Astrocyte (in vitro differentiated cells and primary cell): Measurements from ENCODE around the gene KIF27. TPM values are rescaled to one million over a fixed set of nuclear protein-coding genes. Genes with fewer than 3 reads are reported as not detected.

Experiments used
- DNase-seq: peaks from one replicate; pipeline ENCODE4 v3.0.0-alpha.2; 2010; ENCODE audit warnings: low read depth
- FAIRE-seq: peaks from 2 replicates; lab custom pipeline; 2011; peaks lifted over from hg19 to GRCh38; lab: Jason Lieb, UNC
- H2AFZ ChIP-seq: 2 replicates; pipeline ENCODE4 v1.6.0; 2012; ENCODE audit warnings: low read depth, low read length, inconsistent platforms
- H3K27ac ChIP-seq: 2 replicates; pipeline ENCODE4 v1.5.1; 2011; ENCODE audit warnings: low read depth, low read length, inconsistent platforms
- H3K27me3 ChIP-seq: 2 replicates; pipeline ENCODE4 v1.6.0; 2011; ENCODE audit warnings: low read length, inconsistent platforms; ENCODE audit not compliant: insufficient read depth
- H3K36me3 ChIP-seq: 2 replicates; pipeline ENCODE4 v1.5.1; 2011; ENCODE audit warnings: low read length, inconsistent platforms; ENCODE audit not compliant: insufficient read depth
- H3K4me1 ChIP-seq: 2 replicates; pipeline ENCODE4 v1.5.1; 2011; ENCODE audit warnings: low read length, inconsistent platforms; ENCODE audit not compliant: insufficient read depth
- H3K4me2 ChIP-seq: 2 replicates; pipeline ENCODE4 v1.6.0; 2012; ENCODE audit warnings: low read length, inconsistent platforms
- H3K4me3 ChIP-seq: 2 replicates; pipeline ENCODE4 v1.5.1; 2011; ENCODE audit warnings: low read depth, mild to moderate bottlenecking, low read length, inconsistent platforms; ENCODE audit not compliant: insufficient read depth
- H3K79me2 ChIP-seq: 2 replicates; pipeline ENCODE4 v1.6.0; 2012; ENCODE audit warnings: mild to moderate bottlenecking, low read length, inconsistent platforms; ENCODE audit not compliant: insufficient read depth
- H3K9ac ChIP-seq: 2 replicates; pipeline ENCODE4 v1.6.0; 2012; ENCODE audit warnings: mild to moderate bottlenecking, low read length, inconsistent platforms
- H3K9me3 ChIP-seq: 2 replicates; pipeline ENCODE4 v1.5.1; 2012; ENCODE audit warnings: low read depth, mild to moderate bottlenecking, low read length, inconsistent platforms; ENCODE audit not compliant: insufficient read depth
- H4K20me1 ChIP-seq: 2 replicates; pipeline ENCODE4 v1.6.0; 2012; ENCODE audit warnings: low read length, inconsistent platforms; ENCODE audit not compliant: insufficient read depth
- H3K27ac Mint-ChIP-seq: one replicate; pipeline ENCODE4 v1.8.0; 2021; ENCODE audit warnings: mild to moderate bottlenecking, mixed read lengths; ENCODE audit not compliant: unreplicated experiment
- H3K27me3 Mint-ChIP-seq: one replicate; pipeline ENCODE4 v1.8.0; 2021; ENCODE audit warnings: low read depth, mixed read lengths; ENCODE audit not compliant: unreplicated experiment
- H3K36me3 Mint-ChIP-seq: one replicate; pipeline ENCODE4 v1.8.0; 2021; ENCODE audit warnings: low read depth, mixed read lengths; ENCODE audit not compliant: unreplicated experiment
- H3K4me1 Mint-ChIP-seq: one replicate; pipeline ENCODE4 v1.8.0; 2021; ENCODE audit warnings: low read depth, mixed read lengths; ENCODE audit not compliant: unreplicated experiment
- H3K4me3 Mint-ChIP-seq: one replicate; pipeline ENCODE4 v1.8.0; 2021; ENCODE audit warnings: mild to moderate bottlenecking, moderate library complexity, mixed read lengths; ENCODE audit not compliant: unreplicated experiment
- H3K9me3 Mint-ChIP-seq: one replicate; pipeline ENCODE4 v1.8.0; 2021; ENCODE audit warnings: mild to moderate bottlenecking, mixed read lengths; ENCODE audit not compliant: unreplicated experiment
- EZH2 ChIP-seq: IDR thresholded peaks from 2 replicates; pipeline ENCODE4 v1.6.1; 2012; ENCODE audit warnings: mild to moderate bottlenecking, low read length, inconsistent platforms; ENCODE audit not compliant: insufficient read depth
- total RNA-seq: library from RNA; stranded (reverse); gene quantifications from 2 replicates; pipeline ENCODE4 v1.2.1, GENCODE V29; 2021
- TF ChIP-seq, protein P1 (sequence below): IDR thresholded peaks from 2 replicates; pipeline ENCODE4 v1.5.1; 2011; ENCODE audit warnings: low read depth, mild to moderate bottlenecking, inconsistent platforms, low read length, moderate library complexity; ENCODE audit not compliant: insufficient read depth

KIF27 gene
- total RNA-seq, 1 donor from 2014 or later = 2.2 TPM

DNA sequence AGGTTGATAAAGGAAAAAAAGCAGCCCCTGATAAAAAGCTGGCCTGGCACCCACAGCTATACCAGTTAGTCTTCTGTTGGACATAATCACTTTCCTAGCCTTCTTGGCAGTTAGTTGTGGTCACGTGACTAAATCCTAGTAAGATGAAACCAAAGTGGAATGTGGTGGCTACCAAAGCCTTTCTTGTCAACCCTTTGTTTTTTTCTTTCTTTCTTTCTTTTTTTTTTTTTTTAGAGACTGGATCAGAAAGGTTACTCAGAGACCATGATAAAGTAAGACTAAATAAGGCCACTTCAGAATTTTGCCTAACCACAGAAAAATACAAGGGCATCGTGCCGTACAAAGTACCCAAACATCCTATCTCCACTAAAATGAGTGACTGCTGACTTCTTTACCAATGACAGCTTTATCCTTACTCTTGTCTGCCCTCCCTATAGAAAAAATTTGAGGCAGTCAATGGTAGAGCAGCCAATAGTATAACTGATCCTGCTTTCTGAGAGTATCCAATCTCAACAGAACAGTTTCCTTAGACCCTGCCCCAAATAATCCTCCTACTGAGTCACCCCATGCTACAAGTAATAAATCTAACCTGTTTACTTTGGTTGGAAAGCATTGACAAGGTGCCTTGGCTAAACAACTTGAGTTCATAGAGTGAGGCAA lies 14.2 kb upstream of the KIF27 start:
- H3K36me3 Mint-ChIP-seq = no peaks in the 10 kb centered on the region
- DNase-seq = peak; percentile 88
- H3K4me3 ChIP-seq = peak overlapping the region; percentile 11
- peaks cover 20% of the 10 kb centered on the region for H3K4me1 Mint-ChIP-seq
- H3K79me2 ChIP-seq = no peaks in the 10 kb centered on the region
- H3K27ac Mint-ChIP-seq = peak overlapping the region; percentile 75
- TF ChIP-seq EZH2 = no peak
- TF ChIP-seq, protein P1, sequence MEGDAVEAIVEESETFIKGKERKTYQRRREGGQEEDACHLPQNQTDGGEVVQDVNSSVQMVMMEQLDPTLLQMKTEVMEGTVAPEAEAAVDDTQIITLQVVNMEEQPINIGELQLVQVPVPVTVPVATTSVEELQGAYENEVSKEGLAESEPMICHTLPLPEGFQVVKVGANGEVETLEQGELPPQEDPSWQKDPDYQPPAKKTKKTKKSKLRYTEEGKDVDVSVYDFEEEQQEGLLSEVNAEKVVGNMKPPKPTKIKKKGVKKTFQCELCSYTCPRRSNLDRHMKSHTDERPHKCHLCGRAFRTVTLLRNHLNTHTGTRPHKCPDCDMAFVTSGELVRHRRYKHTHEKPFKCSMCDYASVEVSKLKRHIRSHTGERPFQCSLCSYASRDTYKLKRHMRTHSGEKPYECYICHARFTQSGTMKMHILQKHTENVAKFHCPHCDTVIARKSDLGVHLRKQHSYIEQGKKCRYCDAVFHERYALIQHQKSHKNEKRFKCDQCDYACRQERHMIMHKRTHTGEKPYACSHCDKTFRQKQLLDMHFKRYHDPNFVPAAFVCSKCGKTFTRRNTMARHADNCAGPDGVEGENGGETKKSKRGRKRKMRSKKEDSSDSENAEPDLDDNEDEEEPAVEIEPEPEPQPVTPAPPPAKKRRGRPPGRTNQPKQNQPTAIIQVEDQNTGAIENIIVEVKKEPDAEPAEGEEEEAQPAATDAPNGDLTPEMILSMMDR = no peak
- no peaks in the 10 kb centered on the region for H3K27me3 Mint-ChIP-seq
- no peaks in the 10 kb centered on the region for H3K9me3 ChIP-seq
- H3K4me3 Mint-ChIP-seq = no peak overlapping the region
- H3K4me1 ChIP-seq = peaks cover 16% of the 10 kb centered on the region
- peak; percentile 66 for FAIRE-seq
- no peak overlapping the region for H2AFZ ChIP-seq
- no peak overlapping the region for H3K9ac ChIP-seq
- peak overlapping the region; percentile 53 for H3K4me2 ChIP-seq
- no peaks in the 10 kb centered on the region for H3K9me3 Mint-ChIP-seq
- no peak overlapping the region for H3K27ac ChIP-seq
- no peaks in the 10 kb centered on the region for H4K20me1 ChIP-seq
- no peaks in the 10 kb centered on the region for H3K27me3 ChIP-seq
- no peaks in the 10 kb centered on the region for H3K36me3 ChIP-seq

DNA sequence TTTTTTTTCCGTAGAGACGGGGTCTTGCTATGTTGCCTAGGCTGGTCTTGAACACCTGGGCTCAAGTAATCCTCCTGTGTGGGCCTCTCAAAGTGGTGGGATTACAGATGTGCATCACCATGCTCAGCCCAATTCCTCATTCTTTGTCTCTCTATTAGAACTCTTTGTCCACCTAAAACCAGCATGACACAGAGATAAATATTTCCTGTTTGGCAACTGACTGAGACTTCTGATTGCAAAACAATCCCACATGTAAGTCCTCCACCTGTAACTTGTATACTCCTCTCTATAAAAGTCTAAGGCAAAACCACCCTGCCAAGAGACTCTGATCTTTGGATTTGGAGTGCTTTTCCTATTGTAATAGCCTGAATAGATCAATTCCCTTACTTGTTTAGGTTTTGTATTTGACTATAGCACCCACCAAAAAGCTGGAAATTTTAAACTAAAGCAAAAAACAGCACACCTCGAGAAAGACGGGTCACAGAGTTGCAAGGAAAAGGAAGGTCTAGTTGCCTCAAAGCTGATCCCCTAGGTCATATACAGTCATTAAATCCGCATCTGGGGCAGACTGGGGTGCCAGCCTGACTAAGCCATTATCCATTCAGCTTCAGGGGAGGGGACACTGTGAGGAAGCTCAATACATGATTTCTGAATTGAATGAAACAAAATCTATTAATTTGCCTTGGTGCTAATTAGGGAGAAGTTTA lies 13.5 kb upstream of the KIF27 start:
- no peak for FAIRE-seq
- Mint-ChIP-seq H3K9me3 (no peaks in the 10 kb centered on the region), H3K27me3 (no peaks in the 10 kb centered on the region), H3K36me3 (no peaks in the 10 kb centered on the region), H3K4me3 (no peak overlapping the region), H3K4me1 (peaks cover 20% of the 10 kb centered on the region), H3K27ac (peak overlapping the region; percentile 75)
- no peak overlapping the region for H3K9ac ChIP-seq
- TF ChIP-seq, protein P1 = no peak
- TF ChIP-seq EZH2 = no peak
- no peaks in the 10 kb centered on the region for H3K9me3 ChIP-seq
- H3K36me3 ChIP-seq = no peaks in the 10 kb centered on the region
- H3K4me2 ChIP-seq = peak overlapping the region; percentile 53
- no peaks in the 10 kb centered on the region for H3K79me2 ChIP-seq
- DNase-seq = peak; percentile 62
- H3K4me3 ChIP-seq = peak overlapping the region; percentile 11
- no peaks in the 10 kb centered on the region for H4K20me1 ChIP-seq
- H3K27ac ChIP-seq = no peak overlapping the region
- H2AFZ ChIP-seq = no peak overlapping the region
- H3K27me3 ChIP-seq = no peaks in the 10 kb centered on the region
- H3K4me1 ChIP-seq = peaks cover 16% of the 10 kb centered on the region

DNA sequence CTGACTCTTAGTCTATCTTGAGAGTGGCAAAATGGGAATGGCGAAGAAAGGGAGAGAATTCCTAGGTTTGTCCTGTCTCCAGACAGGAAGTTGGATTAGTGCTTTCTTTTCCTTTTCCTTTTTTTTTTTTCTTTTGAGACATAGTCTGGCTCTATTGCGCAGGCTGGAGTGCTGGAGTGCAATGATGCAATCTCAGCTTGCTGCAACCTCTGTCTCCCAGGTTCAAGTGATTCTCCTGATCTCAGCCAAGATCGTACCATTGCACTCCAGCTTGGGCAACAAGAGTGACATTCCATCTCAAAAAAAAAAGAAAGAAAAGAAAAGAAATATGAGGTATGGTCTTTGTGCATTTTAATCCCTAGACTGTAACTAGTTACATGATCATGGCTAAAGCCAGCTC lies 12.6 kb upstream of the KIF27 start:
- Mint-ChIP-seq H3K4me1 (peaks cover 20% of the 10 kb centered on the region), H3K27me3 (no peaks in the 10 kb centered on the region), H3K36me3 (no peaks in the 10 kb centered on the region), H3K4me3 (no peak overlapping the region), H3K9me3 (no peaks in the 10 kb centered on the region), H3K27ac (peak overlapping the region; percentile 47)
- Histone ChIP-seq H3K27me3 (no peaks in the 10 kb centered on the region), H3K79me2 (no peaks in the 10 kb centered on the region), H3K4me2 (no peak overlapping the region), H3K4me1 (peaks cover 16% of the 10 kb centered on the region), H3K9ac (no peak overlapping the region), H3K4me3 (no peak overlapping the region), H4K20me1 (no peaks in the 10 kb centered on the region), H2AFZ (no peak overlapping the region), H3K36me3 (no peaks in the 10 kb centered on the region), H3K9me3 (no peaks in the 10 kb centered on the region), H3K27ac (no peak overlapping the region)
- DNase-seq (no peak), FAIRE-seq (no peak)
- TF ChIP-seq EZH2 = no peak
- TF ChIP-seq, protein P1 = no peak
